NCI-H526 (cell line): ENCODE data around the gene KIF26A.
"Not testable (repeated sequence)": the region's sequence is repeated elsewhere in the genome, so short reads cannot be mapped to it uniquely, and the experiment has no call there.

Experiments used
- DNase-seq, 2 experiments: peaks; one replicate each; lab custom pipeline; 2025; lab: John Stamatoyannopoulos, UW

KIF26A gene

DNA sequence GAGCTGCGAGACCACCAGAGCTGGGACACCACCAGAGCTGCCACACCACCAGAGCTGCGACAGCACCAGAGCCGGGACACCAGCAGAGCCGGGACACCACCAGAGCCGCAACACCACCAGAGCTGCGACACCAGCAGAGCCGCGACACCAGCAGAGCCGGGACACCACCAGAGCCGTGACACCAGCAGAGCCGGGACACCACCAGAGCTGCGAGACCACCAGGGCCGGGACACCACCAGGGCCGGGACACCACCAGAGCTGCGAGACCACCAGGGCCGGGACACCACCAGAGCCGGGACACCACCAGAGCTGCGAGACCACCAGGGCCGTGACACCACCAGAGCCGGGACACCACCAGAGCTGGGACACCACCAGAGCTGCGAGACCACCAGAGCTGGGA lies 69.9 kb downstream of the KIF26A start:
- DNase-seq, result not testable (repeated sequence)

DNA sequence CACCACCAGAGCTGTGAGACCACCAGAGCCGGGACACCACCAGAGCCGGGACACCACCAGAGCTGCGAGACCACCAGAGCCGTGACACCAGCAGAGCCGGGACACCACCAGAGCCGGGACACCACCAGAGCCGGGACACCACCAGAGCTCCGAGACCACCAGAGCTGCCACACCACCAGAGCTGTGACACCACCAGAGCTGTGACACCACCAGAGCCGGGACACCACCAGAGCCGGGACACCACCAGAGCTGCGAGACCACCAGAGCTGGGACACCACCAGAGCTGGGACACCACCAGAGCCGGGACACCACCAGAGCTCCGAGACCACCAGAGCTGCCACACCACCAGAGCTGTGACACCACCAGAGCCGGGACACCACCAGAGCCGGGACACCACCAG lies 70.7 kb downstream of the KIF26A start:
- not testable (repeated sequence) for DNase-seq

DNA sequence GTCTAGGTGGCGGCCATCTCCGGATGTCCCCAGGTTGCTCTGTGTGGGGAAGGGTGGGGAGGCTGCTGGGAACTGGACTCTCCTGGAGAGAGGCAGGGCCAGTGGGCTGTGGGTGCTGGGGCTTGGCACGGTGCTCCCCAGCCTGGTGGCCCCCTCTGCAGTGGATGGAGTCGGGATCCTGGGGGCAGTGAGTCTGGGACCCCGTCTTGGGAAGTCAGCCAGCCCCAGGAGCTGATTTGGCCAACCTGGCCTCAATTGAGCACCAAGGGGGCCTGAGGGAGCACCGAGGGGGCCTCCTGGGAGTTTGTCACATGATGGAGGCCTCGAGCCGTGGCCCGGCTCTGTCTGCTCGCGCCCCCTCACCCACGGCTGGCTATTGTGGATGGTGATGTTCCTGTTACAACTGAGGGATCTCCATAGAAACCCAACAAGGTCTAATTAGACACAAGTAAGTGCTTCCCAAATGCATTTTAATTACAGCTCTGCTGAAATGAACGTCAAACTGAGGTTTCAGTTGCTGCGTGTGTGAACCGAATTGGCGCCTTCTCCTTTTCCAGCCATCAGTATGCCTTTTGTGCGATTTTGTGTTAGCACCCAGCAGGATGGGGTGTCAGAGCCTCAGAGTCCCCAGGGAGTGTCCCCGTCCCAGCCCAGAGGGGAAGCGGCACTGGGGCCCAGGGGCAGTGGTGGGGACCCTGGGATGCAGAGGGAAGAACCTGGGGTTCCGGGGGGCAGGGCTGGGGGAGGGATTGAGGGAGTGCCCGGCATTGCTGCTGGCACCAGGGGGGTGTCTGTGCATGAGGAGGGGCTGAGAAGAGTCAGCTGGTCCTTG lies 71.8 kb downstream of the KIF26A start:
- no peak for DNase-seq

DNA sequence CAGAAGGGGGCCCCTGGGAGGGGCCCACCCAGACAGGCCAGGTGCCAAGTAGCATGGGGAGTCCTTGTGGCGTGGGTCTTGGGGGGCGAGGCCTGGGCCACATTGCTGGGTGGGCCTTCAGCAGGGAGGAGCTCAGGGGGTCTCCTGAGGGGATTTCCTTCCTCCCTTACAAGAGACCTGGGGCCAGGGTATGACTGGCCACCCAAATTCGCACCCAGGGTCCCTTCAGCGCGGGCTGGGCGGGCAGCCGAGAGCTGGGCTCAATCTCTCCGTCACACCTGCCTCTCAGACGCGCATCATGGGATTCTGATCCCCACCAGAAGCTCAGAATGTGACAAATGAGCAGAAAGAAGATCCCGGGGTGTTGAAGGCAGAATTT lies 72.4 kb downstream of the KIF26A start:
- DNase-seq, result no peak

DNA sequence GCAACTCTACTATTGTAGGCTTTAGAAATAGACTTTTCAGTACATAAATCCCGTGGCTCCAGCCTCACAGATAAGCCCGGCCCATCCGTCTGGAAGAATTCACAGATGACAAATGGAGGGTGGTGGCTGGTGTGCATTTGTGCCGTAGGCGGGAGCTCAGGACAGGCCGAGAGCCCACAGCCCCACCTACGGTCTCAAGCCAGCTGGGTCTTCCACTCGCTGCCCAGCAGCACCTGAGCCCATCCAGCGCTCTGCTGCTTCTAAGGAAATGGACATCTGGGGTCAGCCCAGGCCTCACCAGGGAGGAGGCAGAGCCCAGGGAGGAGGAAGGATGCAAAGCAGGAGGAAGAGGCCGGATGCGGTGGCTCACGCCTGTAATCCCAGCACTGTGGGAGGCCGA lies 72.8 kb downstream of the KIF26A start:
- DNase-seq, result no peak

DNA sequence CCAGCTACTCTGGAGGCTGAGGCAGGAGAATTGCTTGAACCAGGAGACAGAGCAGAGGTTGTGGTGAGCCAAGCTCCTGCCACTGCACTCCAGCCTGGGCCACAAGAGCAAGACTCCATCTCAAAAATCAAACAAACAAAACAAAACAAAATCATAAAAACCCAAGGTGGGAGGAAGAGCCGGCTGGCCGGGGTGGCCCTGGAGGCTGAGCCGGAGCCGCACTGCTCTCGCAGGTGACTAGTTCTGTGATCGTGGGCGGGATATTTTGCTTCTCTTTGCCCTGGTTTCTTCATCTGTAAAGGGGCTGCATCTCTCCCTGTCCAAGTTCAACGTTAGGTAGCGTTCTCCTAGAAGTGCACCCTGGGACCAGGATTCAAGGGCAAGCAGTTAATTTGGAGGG lies 73.4 kb downstream of the KIF26A start:
- DNase-seq, result no peak

DNA sequence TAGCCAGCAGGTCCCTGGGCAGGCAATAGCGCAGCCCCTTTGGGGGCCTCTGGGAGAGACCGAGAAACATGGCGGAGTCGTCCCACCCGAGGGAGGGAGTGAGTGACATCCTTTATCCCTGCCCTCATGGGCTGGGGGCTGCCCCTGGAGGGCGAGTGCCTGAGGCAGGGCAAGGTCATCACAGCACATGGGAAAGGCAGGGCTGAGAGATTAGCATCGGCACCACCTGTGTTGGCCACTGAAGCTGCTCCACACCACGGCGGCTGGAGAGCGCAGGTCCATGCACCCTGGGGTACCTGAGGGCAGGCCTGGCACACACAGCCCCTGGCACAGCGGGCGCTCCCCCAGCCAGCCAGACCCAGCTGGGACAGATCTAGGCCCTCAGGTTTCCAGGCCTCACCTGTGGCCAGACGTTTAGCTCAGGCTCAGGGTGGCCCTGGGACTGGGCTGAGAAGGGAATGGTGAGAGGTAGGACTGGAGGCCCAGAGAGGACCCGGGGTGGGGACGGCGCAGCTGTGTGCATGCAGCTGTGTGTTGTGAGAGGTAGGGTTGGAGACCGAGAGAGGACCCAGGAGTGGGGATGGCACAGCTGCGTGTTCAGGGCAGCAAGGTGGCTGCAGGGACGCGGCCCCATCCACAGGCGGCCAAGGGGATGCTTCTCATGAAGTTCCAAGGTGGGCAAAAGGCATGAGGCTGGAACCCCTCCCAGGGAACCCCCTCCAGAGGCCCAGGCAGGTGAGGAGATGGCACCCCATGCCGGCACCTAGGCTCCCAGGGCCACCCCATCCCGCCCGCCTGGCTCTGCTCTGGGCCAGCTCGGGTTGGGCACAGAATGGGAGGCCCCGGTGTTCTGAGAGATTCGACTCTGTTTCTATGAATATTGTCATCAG lies 74.1 kb downstream of the KIF26A start:
- DNase-seq, result no peak

DNA sequence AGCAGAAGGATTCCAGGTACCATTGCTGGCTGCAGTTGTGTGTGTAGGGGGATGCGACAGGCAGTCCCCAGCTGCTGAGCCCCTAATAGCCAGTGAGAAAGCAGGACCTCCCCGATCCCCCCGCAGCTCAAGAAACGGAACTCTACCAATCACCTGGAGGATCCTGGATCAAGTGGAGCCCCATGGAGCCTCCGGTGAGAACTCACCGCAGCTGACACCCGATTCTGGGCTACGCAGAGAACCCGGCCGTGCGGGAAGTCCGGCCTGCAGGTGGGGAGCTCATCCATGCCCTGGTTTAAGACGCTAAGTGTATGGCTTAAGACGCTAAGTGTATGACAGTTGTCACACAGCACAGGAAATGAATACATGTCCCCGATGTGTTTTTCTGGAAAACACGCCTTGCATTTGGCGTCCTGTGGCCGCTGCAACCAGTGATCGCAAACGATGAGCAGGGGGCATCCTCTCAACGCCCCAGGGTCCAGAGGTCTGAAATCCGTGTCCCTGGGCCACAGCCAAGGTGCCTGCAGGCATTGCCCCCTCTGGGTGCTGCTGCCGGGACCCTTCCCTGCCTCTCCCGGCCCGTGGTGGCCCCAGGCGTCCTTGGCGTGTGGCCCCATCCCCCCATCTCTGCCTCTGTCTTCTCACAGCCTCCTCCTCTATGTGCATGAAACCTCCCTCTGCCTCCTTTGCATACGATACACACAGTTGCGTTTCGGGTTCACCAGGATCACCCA lies 75.1 kb downstream of the KIF26A start:
- DNase-seq, result peak in 1 of 2 experiments; percentile 74

DNA sequence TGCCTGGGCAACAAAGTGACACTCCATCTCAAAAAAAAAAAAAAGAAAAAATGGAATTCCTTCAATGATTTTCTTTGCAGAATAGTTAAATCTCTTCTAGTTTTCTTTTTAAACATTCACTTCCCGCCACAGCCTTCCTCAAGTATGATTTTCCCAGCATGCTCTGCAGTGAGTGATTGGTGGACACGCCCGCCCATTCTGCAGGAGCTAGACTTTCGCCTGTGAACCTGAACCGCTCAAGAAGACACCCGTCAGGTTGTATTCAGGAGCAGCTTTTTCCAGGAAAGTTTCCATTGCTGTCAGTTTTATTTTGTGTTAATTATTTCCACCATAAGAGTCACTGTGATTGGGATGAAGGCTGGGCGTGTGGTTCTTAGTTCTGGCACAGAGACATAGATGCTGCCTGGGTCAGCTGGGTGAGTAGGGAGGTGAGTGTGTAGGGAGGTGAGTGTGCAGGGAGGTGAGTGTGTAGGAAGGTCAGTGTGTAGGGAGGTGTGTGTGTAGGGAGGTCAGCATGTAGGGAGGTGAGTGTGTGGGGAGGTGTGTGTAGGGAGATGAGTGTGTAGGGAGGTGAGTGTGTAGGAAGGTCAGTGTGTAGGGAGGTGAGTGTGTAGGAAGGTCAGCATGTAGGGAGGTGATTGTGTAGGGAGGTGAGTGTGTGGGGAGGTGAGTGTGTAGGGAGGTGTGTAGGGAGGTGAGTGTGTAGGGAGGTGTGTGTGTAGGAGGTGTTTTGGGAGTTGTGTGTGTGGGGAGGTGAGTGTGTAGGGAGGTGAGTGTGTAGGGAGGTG lies 76.2 kb downstream of the KIF26A start:
- no peak for DNase-seq

DNA sequence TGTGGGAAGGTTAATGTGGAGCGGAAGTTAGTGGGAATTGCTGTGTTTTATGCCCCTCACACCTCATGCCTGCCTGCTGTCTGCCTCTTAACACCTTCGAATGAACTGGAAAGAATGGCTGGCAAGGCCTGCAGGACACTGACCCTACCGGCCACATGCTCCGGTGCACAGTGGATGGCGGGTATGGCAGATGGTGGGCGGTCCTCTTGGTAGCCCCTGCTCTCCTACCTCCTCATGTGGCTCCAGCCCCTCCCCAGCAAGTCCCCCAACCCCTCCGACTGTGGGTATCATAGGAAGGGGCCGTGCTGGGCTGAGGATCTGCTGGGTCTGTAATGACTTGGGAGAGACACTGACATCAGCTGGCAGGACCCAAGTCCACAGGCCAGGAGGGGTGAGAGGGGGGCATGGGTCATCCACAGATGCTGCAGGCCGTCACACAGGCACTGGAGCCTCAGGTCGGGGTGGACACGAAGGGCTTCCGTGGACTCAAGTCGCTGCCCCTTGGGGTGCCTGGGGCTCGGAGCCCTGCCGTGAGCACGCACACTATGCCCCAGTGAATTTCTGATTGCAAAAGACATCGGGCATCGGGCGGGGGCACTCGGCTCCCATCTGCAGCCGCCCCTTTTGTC lies 77.4 kb downstream of the KIF26A start:
- DNase-seq, result no peak

DNA sequence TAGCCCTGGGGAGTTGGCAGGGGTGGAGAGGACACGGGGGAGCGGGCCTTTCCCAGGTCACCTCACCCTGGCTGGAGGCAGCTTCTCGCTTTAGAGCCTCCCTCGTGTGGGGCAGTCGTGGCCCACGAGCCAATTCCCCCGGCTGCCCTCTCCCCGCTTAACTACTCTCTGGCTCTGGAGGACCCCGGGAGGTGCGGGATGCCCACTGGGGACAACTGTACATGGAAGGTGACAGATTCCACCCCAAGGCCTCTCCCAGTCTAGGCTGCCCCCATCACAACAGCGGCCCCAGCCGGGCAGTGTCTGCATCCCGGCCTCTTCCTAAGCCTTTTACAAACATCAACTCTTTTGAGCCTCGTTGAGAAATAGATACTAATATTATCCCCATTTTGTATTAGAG lies 78.1 kb downstream of the KIF26A start:
- no peak for DNase-seq

DNA sequence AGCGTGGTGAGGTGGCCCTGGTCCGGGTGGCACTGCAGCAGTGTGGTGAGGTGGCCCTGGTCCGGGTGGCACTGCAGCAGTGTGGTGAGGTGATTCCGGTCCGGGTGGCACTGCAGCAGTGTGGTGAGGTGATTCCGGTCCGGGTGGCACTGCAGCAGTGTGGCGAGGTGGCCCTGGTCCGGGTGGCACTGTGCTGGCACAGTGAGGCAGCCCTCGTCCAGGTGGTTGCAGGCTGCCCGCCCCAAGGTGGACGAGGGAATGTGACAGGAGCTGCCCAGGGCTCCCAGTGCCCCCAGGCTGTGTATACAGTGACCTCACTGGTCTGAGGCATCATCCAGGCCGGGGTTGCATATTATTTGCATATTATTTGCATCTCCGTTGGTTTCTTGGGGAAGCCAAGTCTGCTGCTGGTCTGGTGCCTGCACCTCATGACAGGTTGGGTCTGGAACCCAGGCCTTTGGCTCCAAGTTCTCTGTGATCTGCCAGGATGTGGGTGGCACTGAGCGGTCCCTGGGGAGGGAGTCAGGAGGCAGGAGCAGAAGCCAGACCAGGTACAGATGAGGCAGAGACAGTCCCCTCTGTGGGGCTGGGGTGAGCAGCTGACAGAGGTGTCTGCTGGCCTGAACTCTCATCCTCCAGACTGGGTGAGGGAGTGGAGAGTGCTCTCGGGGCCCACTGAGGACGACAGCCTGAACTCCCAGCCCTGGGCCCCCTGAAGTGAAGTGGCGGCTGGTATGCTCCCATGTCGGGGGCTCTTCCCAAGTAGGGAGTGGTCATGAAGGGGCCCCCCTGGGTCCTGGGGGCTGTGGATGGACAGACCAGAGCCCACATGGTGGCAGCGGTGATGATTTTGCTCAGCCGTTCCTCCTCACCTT lies 79.3 kb downstream of the KIF26A start:
- peak; percentile 89 to 96 for DNase-seq

DNA sequence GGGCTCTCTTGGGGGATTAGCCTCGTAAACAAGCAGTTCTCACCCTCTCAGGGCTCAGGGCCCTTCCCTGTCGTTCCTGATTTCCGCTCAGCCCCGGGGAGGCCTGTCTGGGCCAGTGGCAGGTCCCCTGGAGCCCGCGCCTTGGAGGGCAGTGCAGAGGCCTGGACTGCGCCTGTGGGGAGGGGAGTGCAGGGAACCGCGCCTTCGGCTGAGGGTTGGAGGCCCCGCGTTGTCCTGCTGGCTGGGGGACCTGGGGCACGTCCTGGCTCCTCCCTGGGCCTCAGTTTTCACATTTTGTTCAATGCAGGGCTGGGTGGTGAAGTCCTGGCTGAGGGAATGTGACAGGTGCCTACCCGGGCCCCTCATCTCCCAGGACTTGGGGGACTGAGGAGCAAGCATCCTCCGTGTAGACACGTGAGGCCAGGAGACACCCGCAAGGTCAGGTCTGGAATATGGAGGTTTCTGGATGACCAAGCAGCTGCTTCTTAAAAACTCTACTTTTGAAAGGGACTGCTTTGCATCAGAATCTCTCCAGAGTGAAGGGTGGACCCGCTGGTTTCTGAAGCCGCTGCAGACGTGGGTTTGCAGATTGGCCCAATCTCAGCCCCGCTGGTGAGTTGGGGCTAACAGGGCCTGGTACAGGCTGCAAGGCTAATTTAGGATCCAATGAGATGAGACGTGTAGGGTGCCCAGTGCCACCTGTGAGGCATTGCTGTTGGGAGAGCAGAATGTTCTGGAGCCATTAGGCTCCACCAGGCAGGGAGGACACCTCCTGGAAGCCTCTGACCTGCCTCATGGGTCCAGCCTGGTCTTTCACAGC lies 80.2 kb downstream of the KIF26A start:
- peak in 1 of 2 experiments; percentile 70 for DNase-seq

DNA sequence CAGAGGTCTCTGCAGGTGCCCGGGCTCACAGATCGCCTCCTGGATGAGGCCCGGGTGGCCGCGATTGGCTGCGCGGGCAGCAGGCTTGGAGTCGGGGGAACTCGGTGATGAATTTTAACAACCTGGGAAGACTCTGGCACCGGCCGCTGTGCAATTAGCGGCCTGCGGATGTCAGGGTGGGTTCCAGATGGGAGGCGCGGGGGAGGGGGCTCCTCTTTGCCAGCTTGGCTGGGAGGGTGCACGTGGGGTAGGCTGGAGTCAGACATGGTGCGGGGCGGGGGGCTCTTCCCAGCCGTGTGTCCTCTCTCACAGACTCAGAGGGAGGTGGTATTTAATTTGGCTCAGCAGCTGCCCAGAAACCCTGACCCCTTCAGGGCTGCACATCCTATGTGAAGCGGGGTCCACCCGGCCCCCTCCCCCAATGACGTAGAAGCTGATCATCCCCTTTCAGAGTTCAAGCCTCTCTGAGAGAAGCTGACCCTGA lies 81.4 kb downstream of the KIF26A start:
- DNase-seq, result peak in 1 of 2 experiments; percentile 69

DNA sequence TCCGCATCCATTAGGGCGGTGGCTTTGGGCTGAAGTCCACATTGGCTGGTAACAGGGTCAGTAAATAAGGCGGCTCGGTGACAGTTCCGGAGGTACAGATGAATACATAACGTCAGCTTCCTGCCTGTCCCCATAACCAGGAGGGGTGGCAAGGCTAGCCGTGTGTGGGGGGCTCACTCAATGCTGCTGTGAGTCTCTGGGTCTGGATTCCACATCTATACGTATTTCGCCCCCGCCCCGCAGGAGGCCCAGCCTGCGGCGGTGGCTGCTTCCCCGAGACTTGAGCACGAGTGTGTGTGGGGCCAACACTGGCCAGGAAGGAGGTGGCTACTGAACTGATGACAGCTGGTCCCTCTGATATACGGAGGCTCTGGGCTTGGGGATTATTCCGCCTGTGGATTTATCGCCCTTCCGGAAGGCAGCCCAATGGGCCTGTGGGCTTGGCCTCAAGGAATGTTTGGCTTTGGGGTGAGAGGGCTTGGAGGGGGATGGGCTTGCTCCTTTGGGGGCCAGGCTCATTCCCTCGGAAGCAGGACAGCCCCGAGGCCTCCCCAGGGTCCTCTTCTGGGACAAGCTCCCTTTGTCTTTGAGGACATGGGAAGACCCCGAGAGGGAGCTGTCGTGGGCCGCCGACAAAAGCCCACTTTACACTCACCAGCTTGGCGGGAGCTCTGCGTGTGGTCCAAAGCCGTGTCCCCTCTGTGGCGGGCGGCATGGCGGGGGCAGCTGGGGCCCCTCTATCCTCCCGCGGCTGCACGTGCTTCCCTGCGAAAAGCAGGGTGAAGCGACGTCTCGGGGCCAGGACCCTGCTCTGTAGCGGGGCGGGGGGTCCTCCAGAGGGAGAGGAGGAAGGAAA lies 82.1 kb downstream of the KIF26A start:
- DNase-seq, result no peak

DNA sequence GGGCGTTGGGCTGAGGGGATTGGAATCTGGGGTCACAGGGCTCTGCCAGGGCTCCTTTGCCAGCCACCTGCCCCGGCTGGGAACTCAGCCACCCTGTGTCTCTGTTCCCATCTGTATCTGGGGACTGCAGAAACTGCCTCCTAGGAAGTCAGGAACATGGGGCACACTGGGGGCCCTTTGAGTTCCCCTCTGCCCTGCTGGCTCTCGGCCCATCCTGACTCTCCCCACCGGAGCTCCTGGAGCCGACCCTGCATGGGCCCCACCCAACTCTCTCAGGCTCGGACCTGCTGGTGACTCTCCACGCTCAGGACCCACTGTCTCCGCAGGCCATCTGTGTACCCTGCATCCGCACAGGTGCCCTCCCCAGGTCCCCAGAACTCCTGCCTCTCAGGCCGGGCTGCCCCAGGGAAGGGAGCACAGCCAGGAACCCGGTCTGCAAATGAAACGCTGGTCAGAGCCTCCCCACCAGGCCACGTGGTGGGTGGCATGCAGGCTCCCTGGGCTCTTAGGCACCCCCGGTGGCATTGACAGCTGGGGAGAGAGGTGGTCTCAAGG lies 82.8 kb downstream of the KIF26A start:
- DNase-seq, result no peak

DNA sequence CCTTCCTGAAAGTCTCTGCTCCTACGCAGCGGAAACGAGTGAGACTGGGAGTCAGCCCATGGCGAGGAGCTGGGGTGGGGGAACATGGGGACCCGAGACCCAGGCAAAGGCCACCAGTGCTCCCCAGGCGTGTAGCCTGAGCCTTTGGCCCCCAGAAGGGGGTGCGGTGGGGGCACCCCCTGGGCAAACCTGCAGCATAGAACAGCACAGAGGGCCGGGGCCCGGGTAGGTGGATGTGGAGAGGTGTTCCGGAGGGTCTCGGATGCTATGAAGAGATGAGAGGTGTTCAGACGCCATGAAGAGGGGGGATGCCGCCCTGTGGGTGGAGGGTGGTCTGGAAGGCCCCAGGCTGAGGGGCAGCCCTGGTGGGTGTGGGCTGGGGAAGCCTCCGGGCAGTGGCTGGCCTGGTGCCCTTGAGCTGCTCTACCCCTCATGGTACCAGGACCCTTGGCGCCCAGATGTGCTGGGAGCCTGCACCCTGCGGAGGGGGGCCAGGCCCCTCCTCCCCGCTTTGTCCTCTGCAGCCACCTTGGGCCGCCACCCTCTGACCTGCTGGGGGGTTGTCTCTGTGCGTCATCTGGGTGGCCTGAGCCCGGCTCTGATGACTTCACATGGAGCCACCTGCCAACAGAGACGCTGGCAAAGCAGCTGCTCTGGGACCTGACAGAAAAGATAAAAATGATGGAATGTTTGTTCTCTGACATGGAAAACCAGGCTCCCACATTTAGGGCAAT lies 83.4 kb downstream of the KIF26A start:
- DNase-seq, result peak in 1 of 2 experiments; percentile 39
